HG03095 (cell line): ENCODE data around the gene LRPAP1.
A peak's percentile ranks its signal among the peaks of the same experiment; 100 is the strongest.
"Not testable (repeated sequence)": the region's sequence is repeated elsewhere in the genome, so short reads cannot be mapped to it uniquely, and the experiment has no call there.

Experiments used
- ATAC-seq: cut with Tn5 transposase; IDR thresholded peaks from one replicate; pipeline ENCODE4 v1.9.1; 2021; ENCODE audit warnings: moderate library complexity; ENCODE audit not compliant: unreplicated experiment

LRPAP1 gene

GRCh38 chr4:3463556-3464348 is 68.5 kb downstream of the LRPAP1 start:
- no peak for ATAC-seq

- ATAC-seq: no peak
Observed at GRCh38 chr4:3462790-3463415, 69.3 kb downstream of the LRPAP1 start, which contains the start of gene DOK7. Gene DOK7 (plus strand): TSS chr4:3463306. CDS start chr4:3463376, 70 bp downstream.

- ATAC-seq: no peak
Observed at GRCh38 chr4:3462321-3462789, 69.9 kb downstream of the LRPAP1 start.

- ATAC-seq: peak; percentile 48
Observed at GRCh38 chr4:3461515-3462291, 70.5 kb downstream of the LRPAP1 start.

- no peak for ATAC-seq
Observed at GRCh38 chr4:3460926-3461325, 71.3 kb downstream of the LRPAP1 start.

- not testable (repeated sequence) for ATAC-seq
Observed at GRCh38 chr4:3459156-3459555, 73.1 kb downstream of the LRPAP1 start.

- no peak for ATAC-seq
Observed at GRCh38 chr4:3458371-3458770, 73.9 kb downstream of the LRPAP1 start.

- not testable (repeated sequence) for ATAC-seq
Observed at GRCh38 chr4:3455596-3455995, 76.6 kb downstream of the LRPAP1 start.
